WTC11 (cell line): Measurements from ENCODE around the gene HES6.

Source experiments
- ATF1 ChIP-seq: sonication (generic); formaldehyde crosslinking; IDR thresholded peaks from 2 replicates; pipeline ENCODE4 v1.8.1; 2023; ENCODE audit warnings: mild to moderate bottlenecking, moderate library complexity, missing genetic modification reagents
- ATF2 ChIP-seq: sonication (generic); formaldehyde crosslinking; IDR thresholded peaks from 2 replicates; pipeline ENCODE4 v1.8.1; 2022; ENCODE audit warnings: low read depth, missing genetic modification reagents, borderline replicate concordance
- CTCF ChIP-seq: fragments of 200-600 bp; IDR thresholded peaks from 2 replicates; pipeline ENCODE4 v1.8.0; 2022; ENCODE audit warnings: antibody characterized with exemption
- E2F4 ChIP-seq: sonication (generic); formaldehyde crosslinking; IDR thresholded peaks from 2 replicates; pipeline ENCODE4 v1.8.1; 2022; ENCODE audit warnings: low read depth, mild to moderate bottlenecking, moderate library complexity, missing genetic modification reagents, borderline replicate concordance
- ZNF416 ChIP-seq: fragments of 250-450 bp; sonication (Bioruptor Pico); IDR thresholded peaks from 2 replicates; pipeline ENCODE4 v1.9.0; 2021; ENCODE audit warnings: mild to moderate bottlenecking, inconsistent platforms
- TF ChIP-seq, protein P1 (sequence below): sonication (generic); formaldehyde crosslinking; IDR thresholded peaks from 2 replicates; pipeline ENCODE4 v1.8.0; 2022; ENCODE audit warnings: mild to moderate bottlenecking, missing genetic modification reagents
- TF ChIP-seq, protein P2 (sequence below): sonication (generic); formaldehyde crosslinking; conservative IDR thresholded peaks from 2 replicates; pipeline ENCODE4 v1.8.1; 2022; ENCODE audit warnings: mild to moderate bottlenecking, missing genetic modification reagents

GRCh38 chr2:238284802-238285515 is 45.1 kb upstream of the HES6 start:
- no peak for TF ChIP-seq ATF1 (CRISPR knock-in tag)
- TF ChIP-seq ATF2 (CRISPR knock-in tag) = no peak
- TF ChIP-seq CTCF = no peak
- no peak for TF ChIP-seq E2F4
- no peak for TF ChIP-seq ZNF416 (CRISPR knock-in tag)
- TF ChIP-seq, protein P1, sequence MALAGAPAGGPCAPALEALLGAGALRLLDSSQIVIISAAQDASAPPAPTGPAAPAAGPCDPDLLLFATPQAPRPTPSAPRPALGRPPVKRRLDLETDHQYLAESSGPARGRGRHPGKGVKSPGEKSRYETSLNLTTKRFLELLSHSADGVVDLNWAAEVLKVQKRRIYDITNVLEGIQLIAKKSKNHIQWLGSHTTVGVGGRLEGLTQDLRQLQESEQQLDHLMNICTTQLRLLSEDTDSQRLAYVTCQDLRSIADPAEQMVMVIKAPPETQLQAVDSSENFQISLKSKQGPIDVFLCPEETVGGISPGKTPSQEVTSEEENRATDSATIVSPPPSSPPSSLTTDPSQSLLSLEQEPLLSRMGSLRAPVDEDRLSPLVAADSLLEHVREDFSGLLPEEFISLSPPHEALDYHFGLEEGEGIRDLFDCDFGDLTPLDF (CRISPR knock-in tag) = no peak
- TF ChIP-seq, protein P2, sequence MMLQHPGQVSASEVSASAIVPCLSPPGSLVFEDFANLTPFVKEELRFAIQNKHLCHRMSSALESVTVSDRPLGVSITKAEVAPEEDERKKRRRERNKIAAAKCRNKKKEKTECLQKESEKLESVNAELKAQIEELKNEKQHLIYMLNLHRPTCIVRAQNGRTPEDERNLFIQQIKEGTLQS = no peak
